Activated CD4-positive, alpha-beta memory T cell treated with anti-CD3 and anti-CD28 coated beads for 36 hours (primary cell): ENCODE measurements around the gene MYO19. TPM values are rescaled to one million over a fixed set of nuclear protein-coding genes. Genes with fewer than 3 reads are reported as not detected.
"Not testable (repeated sequence)": the region's sequence is repeated elsewhere in the genome, so short reads cannot be mapped to it uniquely, and the experiment has no call there.

Experiments used
- CTCF ChIA-PET: fragments of 350-600 bp; sonication (Branson Sonifier 250); formaldehyde crosslinking; loops from one replicate; lab custom pipeline; 2021; ENCODE audit warnings: antibody characterized with exemption, inconsistent platforms; lab: Charles Lee
- POLR2A ChIA-PET: fragments of 350-600 bp; sonication (Branson Sonifier 250); formaldehyde crosslinking; loops from one replicate; lab custom pipeline; 2021; ENCODE audit warnings: antibody characterized with exemption; lab: Charles Lee
- DNase-seq: peaks from one replicate; pipeline ENCODE4 v3.0.0-alpha.2; 2020
- H3K27ac Mint-ChIP-seq: one replicate; pipeline ENCODE4 v1.8.0; 2021; ENCODE audit warnings: mixed read lengths
- H3K27me3 Mint-ChIP-seq: one replicate; pipeline ENCODE4 v1.8.0; 2021; ENCODE audit warnings: mixed read lengths
- H3K36me3 Mint-ChIP-seq: one replicate; pipeline ENCODE4 v1.8.0; 2021; ENCODE audit warnings: mixed read lengths
- H3K4me1 Mint-ChIP-seq: one replicate; pipeline ENCODE4 v1.8.0; 2021; ENCODE audit warnings: low read depth, mixed read lengths
- H3K4me3 Mint-ChIP-seq: one replicate; pipeline ENCODE4 v1.8.0; 2021; ENCODE audit warnings: mild to moderate bottlenecking, mixed read lengths
- H3K9me3 Mint-ChIP-seq: one replicate; pipeline ENCODE4 v1.8.0; 2021; ENCODE audit warnings: mixed read lengths
- intact Hi-C: fragments of 100-400 bp; cut with micrococcal nuclease; formaldehyde crosslinking; loops from one replicate; pipeline ENCODE4 v1.15.1; 2023
- total RNA-seq, 2 experiments: library from RNA; stranded (reverse); gene quantifications; one replicate each; pipeline ENCODE4 v1.2.3, GENCODE V29; 2021

The MYO19 gene
- total RNA-seq, 2 experiments from 2014 or later: 106 to 112 TPM

GRCh38 chr17:36509272-36509985, 25.2 kb downstream of the MYO19 start:
- intact Hi-C loops: no loop called here
- no peak overlapping the region for H3K27ac Mint-ChIP-seq
- ChIA-PET CTCF (no interaction called here), POLR2A (interaction anchor here (0.6 to 1.1 kb wide), 2 partner anchors 15 to 32 kb away, joined by 3 read pairs; no protein-coding TSS in a partner anchor)
- no peaks in the 10 kb centered on the region for H3K9me3 Mint-ChIP-seq
- no peak for DNase-seq
- H3K36me3 Mint-ChIP-seq: peaks cover 49% of the 10 kb centered on the region
- no peak overlapping the region for H3K4me3 Mint-ChIP-seq
- no peaks in the 10 kb centered on the region for H3K4me1 Mint-ChIP-seq
- H3K27me3 Mint-ChIP-seq: no peaks in the 10 kb centered on the region

GRCh38 chr17:36508439-36508838, 26.2 kb downstream of the MYO19 start:
- not testable (repeated sequence) for H3K4me3 Mint-ChIP-seq

GRCh38 chr17:36507266-36507665, 27.4 kb downstream of the MYO19 start:
- H3K27ac Mint-ChIP-seq: no peak overlapping the region
- intact Hi-C loops: no loop called here
- ChIA-PET POLR2A (no interaction called here), CTCF (no interaction called here)
- no peak overlapping the region for H3K4me3 Mint-ChIP-seq
- peaks cover 52% of the 10 kb centered on the region for H3K36me3 Mint-ChIP-seq
- no peak for DNase-seq
- H3K4me1 Mint-ChIP-seq: peaks cover 3% of the 10 kb centered on the region
- no peaks in the 10 kb centered on the region for H3K27me3 Mint-ChIP-seq
- H3K9me3 Mint-ChIP-seq: no peaks in the 10 kb centered on the region

More at GRCh38 chr17:36508439-36508838, 26.2 kb downstream of the MYO19 start:
- H3K27ac Mint-ChIP-seq, CTCF ChIA-PET, H3K27me3 Mint-ChIP-seq, H3K9me3 Mint-ChIP-seq, DNase-seq, POLR2A ChIA-PET, H3K4me1 Mint-ChIP-seq, intact Hi-C loops: not testable (repeated sequence)
- peaks cover 55% of the 10 kb centered on the region for H3K36me3 Mint-ChIP-seq

GRCh38 chr17:36506831-36507230, 27.8 kb downstream of the MYO19 start:
- intact Hi-C loops: no loop called here
- no peak overlapping the region for H3K4me3 Mint-ChIP-seq
- no peak overlapping the region for H3K27ac Mint-ChIP-seq
- ChIA-PET POLR2A (no interaction called here), CTCF (no interaction called here)
- H3K4me1 Mint-ChIP-seq: peaks cover 3% of the 10 kb centered on the region
- no peaks in the 10 kb centered on the region for H3K9me3 Mint-ChIP-seq
- no peak for DNase-seq
- peaks cover 54% of the 10 kb centered on the region for H3K36me3 Mint-ChIP-seq
- no peaks in the 10 kb centered on the region for H3K27me3 Mint-ChIP-seq

- Mint-ChIP-seq H3K9me3 (no peaks in the 10 kb centered on the region), H3K4me3 (no peak overlapping the region), H3K27me3 (no peaks in the 10 kb centered on the region), H3K27ac (no peak overlapping the region), H3K4me1 (peaks cover 3% of the 10 kb centered on the region), H3K36me3 (peaks cover 54% of the 10 kb centered on the region)
- CTCF ChIA-PET: no interaction called here
- DNase-seq: no peak
- POLR2A ChIA-PET: interaction anchor here (0.8 kb wide), 1 partner anchor 18 kb away, joined by 3 read pairs; no protein-coding TSS in a partner anchor
- intact Hi-C loops: no loop called here
These were observed 28.3 kb downstream of the MYO19 start for GRCh38 chr17:36506249-36506826.

- no peak for DNase-seq
- Mint-ChIP-seq H3K4me3 (no peak overlapping the region), H3K4me1 (peaks cover 3% of the 10 kb centered on the region), H3K9me3 (no peaks in the 10 kb centered on the region), H3K27me3 (no peaks in the 10 kb centered on the region), H3K27ac (no peak overlapping the region), H3K36me3 (peaks cover 45% of the 10 kb centered on the region)
- CTCF ChIA-PET: no interaction called here
- POLR2A ChIA-PET: interaction anchor here (0.9 to 1.0 kb wide), 2 partner anchors 9 to 77 kb away, joined by 3 read pairs; no protein-coding TSS in a partner anchor
- intact Hi-C loops: no loop called here
These were observed 29.5 kb downstream of the MYO19 start for GRCh38 chr17:36505171-36505570.

GRCh38 chr17:36504156-36504545, 30.5 kb downstream of the MYO19 start:
- Mint-ChIP-seq H3K9me3 (no peaks in the 10 kb centered on the region), H3K4me1 (peaks cover 3% of the 10 kb centered on the region), H3K27me3 (no peaks in the 10 kb centered on the region), H3K27ac (no peak overlapping the region), H3K4me3 (no peak overlapping the region), H3K36me3 (peaks cover 36% of the 10 kb centered on the region)
- intact Hi-C loops: no loop called here
- POLR2A ChIA-PET: no interaction called here
- no peak for DNase-seq
- CTCF ChIA-PET: interaction anchor here (0.8 kb wide), 1 partner anchor 30 kb away, joined by 4 read pairs; no protein-coding TSS in a partner anchor

- no peak overlapping the region for H3K4me3 Mint-ChIP-seq
- ChIA-PET POLR2A (no interaction called here), CTCF (interaction anchor here (0.8 kb wide), 1 partner anchor 30 kb away, joined by 4 read pairs; no protein-coding TSS in a partner anchor)
- H3K27ac Mint-ChIP-seq: no peak overlapping the region
- H3K27me3 Mint-ChIP-seq: no peaks in the 10 kb centered on the region
- H3K4me1 Mint-ChIP-seq: peaks cover 3% of the 10 kb centered on the region
- DNase-seq: no peak
- intact Hi-C loops: no loop called here
- no peaks in the 10 kb centered on the region for H3K9me3 Mint-ChIP-seq
- peaks cover 37% of the 10 kb centered on the region for H3K36me3 Mint-ChIP-seq
These were observed 31.1 kb downstream of the MYO19 start for GRCh38 chr17:36503456-36504155.

- intact Hi-C loops: no loop called here
- Mint-ChIP-seq H3K4me1 (peaks cover 3% of the 10 kb centered on the region), H3K27ac (no peak overlapping the region), H3K27me3 (no peaks in the 10 kb centered on the region), H3K9me3 (no peaks in the 10 kb centered on the region), H3K4me3 (no peak overlapping the region), H3K36me3 (peaks cover 37% of the 10 kb centered on the region)
- CTCF ChIA-PET: no interaction called here
- no peak for DNase-seq
- POLR2A ChIA-PET: no interaction called here
These were observed 32.7 kb downstream of the MYO19 start for GRCh38 chr17:36501963-36502362.

GRCh38 chr17:36501351-36501750, 33.3 kb downstream of the MYO19 start:
- peaks cover 3% of the 10 kb centered on the region for H3K4me1 Mint-ChIP-seq
- H3K27me3 Mint-ChIP-seq: no peaks in the 10 kb centered on the region
- peaks cover 34% of the 10 kb centered on the region for H3K36me3 Mint-ChIP-seq
- POLR2A ChIA-PET: no interaction called here
- intact Hi-C loops: no loop called here
- CTCF ChIA-PET: no interaction called here
- no peak overlapping the region for H3K27ac Mint-ChIP-seq
- no peak for DNase-seq
- no peak overlapping the region for H3K4me3 Mint-ChIP-seq
- no peaks in the 10 kb centered on the region for H3K9me3 Mint-ChIP-seq

GRCh38 chr17:36500745-36501225, 33.9 kb downstream of the MYO19 start:
- peaks cover 3% of the 10 kb centered on the region for H3K4me1 Mint-ChIP-seq
- H3K27ac Mint-ChIP-seq: no peak overlapping the region
- peaks cover 36% of the 10 kb centered on the region for H3K36me3 Mint-ChIP-seq
- CTCF ChIA-PET: interaction anchor here (0.9 kb wide), 1 partner anchor 9 kb away, joined by 3 read pairs; no protein-coding TSS in a partner anchor
- no peak overlapping the region for H3K4me3 Mint-ChIP-seq
- no peaks in the 10 kb centered on the region for H3K27me3 Mint-ChIP-seq
- no peaks in the 10 kb centered on the region for H3K9me3 Mint-ChIP-seq
- POLR2A ChIA-PET: no interaction called here
- intact Hi-C loops: no loop called here
- DNase-seq: no peak
